ENCODE results near the gene AP3D1. TPM values are rescaled to one million over a fixed set of nuclear protein-coding genes. Genes with fewer than 3 reads are reported as not detected.

The AP3D1 gene
- total RNA-seq, 4 donors from 2014 or later: 71.0 to 139 (median 99.0) TPM

GRCh38 chr19:2058570-2059421, 92.6 kb downstream of the AP3D1 start:
- no peaks in the 10 kb centered on the region for H3K27me3 ChIP-seq
- DNase-seq (no peak), ATAC-seq (no peak)
- H3K27ac ChIP-seq: peak overlapping the region; percentile 95 to 100 (median 98)
- H3K4me1 ChIP-seq: peaks cover 50 to 70% of the 10 kb centered on the region in 2 donors
- in situ Hi-C loops (cut with MboI; ENCODE audit: low sequenced_read_pairs in 4 of 4) (no loop called here), intact Hi-C loops (cut with DNase I; ENCODE audit: low total_unique reads) (loop anchor here (1.0 kb wide), 1 partner anchor 7 kb away; the partner anchor contains the start of gene MKNK2)
- H3K9me3 ChIP-seq: no peaks in the 10 kb centered on the region
- peak overlapping the region in 2 of 4 donors; percentile 42 to 69 for H3K4me3 ChIP-seq
- no peaks in the 10 kb centered on the region for H3K36me3 ChIP-seq
- TF ChIP-seq POLR2A (IDR thresholded peaks at IDR 0.05) (no peak), CTCF (IDR thresholded peaks at IDR 0.05 in 4 of 5, conservative IDR thresholded peaks at IDR 0.05 in 1 of 5) (no peak)

- intact Hi-C loops (cut with DNase I; ENCODE audit: low total_unique reads): no loop called here
- ATAC-seq: no peak
- DNase-seq: peak in 1 of 2 donors; percentile 32
- TF ChIP-seq CTCF (IDR thresholded peaks at IDR 0.05 in 4 of 5, conservative IDR thresholded peaks at IDR 0.05 in 1 of 5) (no peak), POLR2A (IDR thresholded peaks at IDR 0.05) (no peak)
- Histone ChIP-seq H3K9me3 (no peaks in the 10 kb centered on the region), H3K4me3 (no peak overlapping the region), H3K27ac (peak overlapping the region; percentile 95 to 100 (median 98)), H3K36me3 (no peaks in the 10 kb centered on the region), H3K4me1 (peaks cover 42 to 65% of the 10 kb centered on the region in 2 donors), H3K27me3 (no peaks in the 10 kb centered on the region)
- in situ Hi-C loops (cut with MboI; ENCODE audit: low sequenced_read_pairs in 4 of 4): no loop called here
Measured at GRCh38 chr19:2057484-2058469, 93.6 kb downstream of the AP3D1 start.

GRCh38 chr19:2056837-2057192, 94.6 kb downstream of the AP3D1 start:
- peaks cover 48 to 64% of the 10 kb centered on the region in 2 donors for H3K4me1 ChIP-seq
- in situ Hi-C loops (cut with MboI; ENCODE audit: low sequenced_read_pairs in 4 of 4): no loop called here
- ATAC-seq (no peak), DNase-seq (peak in 1 of 2 donors; percentile 19)
- no peaks in the 10 kb centered on the region for H3K9me3 ChIP-seq
- no peaks in the 10 kb centered on the region for H3K27me3 ChIP-seq
- no peak overlapping the region for H3K4me3 ChIP-seq
- H3K36me3 ChIP-seq: no peaks in the 10 kb centered on the region
- intact Hi-C loops (cut with DNase I; ENCODE audit: low total_unique reads): no loop called here
- peak overlapping the region; percentile 95 to 100 (median 98) for H3K27ac ChIP-seq
- TF ChIP-seq POLR2A (IDR thresholded peaks at IDR 0.05) (no peak), CTCF (IDR thresholded peaks at IDR 0.05 in 4 of 5, conservative IDR thresholded peaks at IDR 0.05 in 1 of 5) (no peak)

- TF ChIP-seq CTCF (IDR thresholded peaks at IDR 0.05 in 4 of 5, conservative IDR thresholded peaks at IDR 0.05 in 1 of 5): no peak
- peak; percentile 30 to 33 for TF ChIP-seq POLR2A (IDR thresholded peaks at IDR 0.05)
- ATAC-seq: no peak
- in situ Hi-C loops (cut with MboI; ENCODE audit: low sequenced_read_pairs in 4 of 4): no loop called here
- H3K36me3 ChIP-seq: no peaks in the 10 kb centered on the region
- peak overlapping the region; percentile 28 to 48 (median 46) for H3K4me3 ChIP-seq
- intact Hi-C loops (cut with DNase I; ENCODE audit: low total_unique reads): no loop called here
- peaks cover 52 to 68% of the 10 kb centered on the region in 2 donors for H3K4me1 ChIP-seq
- H3K9me3 ChIP-seq: no peaks in the 10 kb centered on the region
- DNase-seq: peak; percentile 53 to 60
- no peaks in the 10 kb centered on the region for H3K27me3 ChIP-seq
- peak overlapping the region; percentile 95 to 100 (median 98) for H3K27ac ChIP-seq
Measured at GRCh38 chr19:2055931-2056836, 95.2 kb downstream of the AP3D1 start.
